ENCODE results near the gene KCNQ1. TPM values are rescaled to one million over a fixed set of nuclear protein-coding genes. Genes with fewer than 3 reads are reported as not detected.

KCNQ1 gene
- total RNA-seq, 1 experiment from 2014 or later: 2.3 TPM

- no peak overlapping the region for H4K91ac ChIP-seq (ENCODE audit: insufficient read length, low read depth, low read length)
Measured at GRCh38 chr11:2509481-2510001, 64.7 kb downstream of the KCNQ1 start.

More at GRCh38 chr11:2509481-2510001, 64.7 kb downstream of the KCNQ1 start:
- H3K18ac ChIP-seq (ENCODE audit: insufficient read length, low read depth, low read length): no peak overlapping the region
- H2BK15ac ChIP-seq (ENCODE audit: low read depth, low read length): no peak overlapping the region
- no peaks in the 10 kb centered on the region for H3K36me3 Mint-ChIP-seq (ENCODE audit: insufficient read depth in 1 of 3, low read depth in 3 of 3)
- no peaks in the 10 kb centered on the region for H3K4me1 ChIP-seq (ENCODE audit: insufficient read depth, low read length)
- no peak overlapping the region for H2BK5ac ChIP-seq (ENCODE audit: insufficient read length, low read length)
- H3K14ac ChIP-seq (ENCODE audit: insufficient read depth, low read length): no peak overlapping the region
- no peak overlapping the region for H3T11ph ChIP-seq (ENCODE audit: low read length)
- no peaks in the 10 kb centered on the region for H3K23me2 ChIP-seq (ENCODE audit: insufficient read length, low read depth, low read length, poor library complexity, severe bottlenecking)
- TF ChIP-seq, protein P1, sequence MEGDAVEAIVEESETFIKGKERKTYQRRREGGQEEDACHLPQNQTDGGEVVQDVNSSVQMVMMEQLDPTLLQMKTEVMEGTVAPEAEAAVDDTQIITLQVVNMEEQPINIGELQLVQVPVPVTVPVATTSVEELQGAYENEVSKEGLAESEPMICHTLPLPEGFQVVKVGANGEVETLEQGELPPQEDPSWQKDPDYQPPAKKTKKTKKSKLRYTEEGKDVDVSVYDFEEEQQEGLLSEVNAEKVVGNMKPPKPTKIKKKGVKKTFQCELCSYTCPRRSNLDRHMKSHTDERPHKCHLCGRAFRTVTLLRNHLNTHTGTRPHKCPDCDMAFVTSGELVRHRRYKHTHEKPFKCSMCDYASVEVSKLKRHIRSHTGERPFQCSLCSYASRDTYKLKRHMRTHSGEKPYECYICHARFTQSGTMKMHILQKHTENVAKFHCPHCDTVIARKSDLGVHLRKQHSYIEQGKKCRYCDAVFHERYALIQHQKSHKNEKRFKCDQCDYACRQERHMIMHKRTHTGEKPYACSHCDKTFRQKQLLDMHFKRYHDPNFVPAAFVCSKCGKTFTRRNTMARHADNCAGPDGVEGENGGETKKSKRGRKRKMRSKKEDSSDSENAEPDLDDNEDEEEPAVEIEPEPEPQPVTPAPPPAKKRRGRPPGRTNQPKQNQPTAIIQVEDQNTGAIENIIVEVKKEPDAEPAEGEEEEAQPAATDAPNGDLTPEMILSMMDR (conservative IDR thresholded peaks at IDR 0.05): no peak
- H3K79me2 ChIP-seq (ENCODE audit: insufficient read depth, low read length): no peaks in the 10 kb centered on the region
- H2BK120ac ChIP-seq (ENCODE audit: low read depth, low read length, poor library complexity, severe bottlenecking): no peak overlapping the region
- no peak overlapping the region for H4K5ac ChIP-seq (ENCODE audit: insufficient read length, low read depth, low read length)
- H3K27me3 Mint-ChIP-seq (ENCODE audit: low read depth): peaks cover 90% of the 10 kb centered on the region
- no peak overlapping the region for H2AFZ ChIP-seq (ENCODE audit: low read length)
- no peak overlapping the region for H2AK5ac ChIP-seq (ENCODE audit: insufficient read length, low read length)
- no peaks in the 10 kb centered on the region for H3K9me3 Mint-ChIP-seq
- H2BK20ac ChIP-seq (ENCODE audit: low read depth, low read length, poor library complexity, severe bottlenecking): no peak overlapping the region
- H3K4me3 Mint-ChIP-seq: no peak overlapping the region; a peak in 1 of 5 replicates
- DNase-seq: peak; percentile 22
- H3K9ac ChIP-seq (ENCODE audit: extremely low read depth, insufficient read length, low read length): no peak overlapping the region
- no peak overlapping the region for H2BK12ac ChIP-seq (ENCODE audit: insufficient read length, low read depth, low read length)
- no peaks in the 10 kb centered on the region for H3K79me1 ChIP-seq (ENCODE audit: insufficient read depth, low read depth, low read length, poor library complexity, severe bottlenecking)
- no peak overlapping the region for H3K56ac ChIP-seq (ENCODE audit: insufficient read length, low read depth, low read length)
- no peak overlapping the region for H3K4ac ChIP-seq (ENCODE audit: low read depth, low read length)
- no peak overlapping the region for H3K4me2 ChIP-seq (ENCODE audit: insufficient read depth, insufficient read length, low read length)
- no peaks in the 10 kb centered on the region for H3K4me1 Mint-ChIP-seq
- peak overlapping the region in 1 of 3 experiments; percentile 41; a peak in 1 of 7 replicates for H3K27ac Mint-ChIP-seq
- H3K27me3 ChIP-seq (ENCODE audit: insufficient read depth, low read length): peaks cover 26% of the 10 kb centered on the region; the same call in 1 of the 2 replicates
- H4K20me1 ChIP-seq (ENCODE audit: control insufficient read depth, insufficient read depth, insufficient read length): no peaks in the 10 kb centered on the region
- no CpG with 5 or more reads among the region's 16 CpGs for WGBS (ENCODE audit: extremely low coverage, insufficient read length, low lambda C conversion rate)
- H3K27ac ChIP-seq (ENCODE audit: insufficient read length, low read depth, low read length): no peak overlapping the region
- no peak overlapping the region for H4K8ac ChIP-seq (replicated peaks; ENCODE audit: insufficient read length, low read depth, low read length)
- no peak overlapping the region for H3K23ac ChIP-seq (ENCODE audit: insufficient read length, low read depth, low read length)
- no peaks in the 10 kb centered on the region for H3K9me3 ChIP-seq (ENCODE audit: control insufficient read depth, low read depth, low read length)

Measured in H9 (cell line).